PC-3 (cell line): ENCODE measurements around the gene FN1.

Experiments used
- CTCF ChIP-seq: fragments of 300-600 bp; sonication (generic); conservative IDR thresholded peaks from 2 replicates; pipeline ENCODE4 v1.5.1; 2017; ENCODE audit warnings: antibody characterized with exemption, low read depth, mild to moderate bottlenecking, low read length
- EZH2phosphoT487 ChIP-seq: fragments of 300-600 bp; sonication (generic); IDR thresholded peaks from 2 replicates; pipeline ENCODE4 v1.6.1; 2018; ENCODE audit warnings: mild to moderate bottlenecking, antibody characterized with exemption, low read length, borderline replicate concordance

- TF ChIP-seq EZH2phosphoT487 (no peak), CTCF (no peak)
Observed at GRCh38 chr2:215476424-215476823, 40.6 kb upstream of the FN1 start.
